Vagina (tissue), 2 donors: ENCODE results near the gene SDHAF1. TPM values are rescaled to one million over a fixed set of nuclear protein-coding genes. Genes with fewer than 3 reads are reported as not detected.
A peak's percentile ranks its signal among the peaks of the same experiment; 100 is the strongest.

Source experiments
- DNase-seq, 2 donors: peaks; one replicate each; pipeline ENCODE4 v3.0.0-alpha.2; 2017; ENCODE audit errors: extremely low spot score in 2 of 2
- H3K27ac ChIP-seq: fragments of 200-600 bp; sonication (generic); one replicate; pipeline ENCODE4 v1.5.1; 2019
- H3K27me3 ChIP-seq: fragments of 200-600 bp; sonication (generic); one replicate; pipeline ENCODE4 v1.5.1; 2019
- H3K36me3 ChIP-seq, 2 donors: fragments of 200-600 bp; sonication (generic); one replicate each; pipeline ENCODE4 v1.5.1; 2017 to 2019
- H3K4me1 ChIP-seq: fragments of 200-600 bp; sonication (generic); one replicate; pipeline ENCODE4 v1.5.1; 2019
- H3K4me3 ChIP-seq, 2 donors: fragments of 200-600 bp; sonication (generic); 1 replicate in 1 of 2; 2 replicates in 1 of 2; pipeline ENCODE4 v1.5.1; 2016 to 2019
- H3K9me3 ChIP-seq: fragments of 200-600 bp; sonication (generic); one replicate; pipeline ENCODE4 v1.5.1; 2019
- CTCF ChIP-seq, 3 experiments: fragments of 450-650 bp in 2 of 3; fragments of 200-600 bp in 1 of 3; sonication (generic) in 1 of 3; IDR thresholded peaks; one replicate each; pipeline ENCODE4 v1.5.1; 2017 to 2019; ENCODE audit warnings: antibody characterized with exemption in 3 of 3, mild to moderate bottlenecking in 2 of 3, moderate library complexity in 2 of 3
- POLR2A ChIP-seq, 2 donors: fragments of 450-650 bp; IDR thresholded peaks; one replicate each; pipeline ENCODE4 v1.6.1; 2017; ENCODE audit warnings: antibody characterized with exemption in 2 of 2, mild to moderate bottlenecking in 2 of 2, moderate library complexity in 2 of 2
- POLR2AphosphoS5 ChIP-seq, 2 donors: sonication (generic); formaldehyde crosslinking; IDR thresholded peaks; one replicate each; pipeline ENCODE4 v1.9.0; 2017; ENCODE audit warnings: antibody characterized with exemption in 2 of 2, mild to moderate bottlenecking in 2 of 2, low read depth in 1 of 2; ENCODE audit not compliant: insufficient read depth in 1 of 2
- intact Hi-C: fragments of 100-400 bp; cut with DNase I; formaldehyde crosslinking; loops from one replicate; pipeline ENCODE4 v1.15.1; 2023
- total RNA-seq: library from RNA; depleted of rRNA; stranded (reverse); fragments of >200 nt; gene quantifications from one replicate; pipeline ENCODE4 v1.2.3, GENCODE V29; 2016

Gene SDHAF1
- total RNA-seq, 1 donor from 2014 or later, result 46.9 TPM

GRCh38 chr19:36010402-36010801 is 15.4 kb downstream of the SDHAF1 start:
- TF ChIP-seq POLR2AphosphoS5 (IDR thresholded peaks at IDR 0.05; ENCODE audit: insufficient read depth in 1 of 2, low read depth in 1 of 2) (no peak), POLR2A (IDR thresholded peaks at IDR 0.05) (no peak), CTCF (IDR thresholded peaks at IDR 0.05) (no peak)
- no peak overlapping the region for H3K27ac ChIP-seq
- no peak overlapping the region for H3K4me3 ChIP-seq
- no peaks in the 10 kb centered on the region for H3K36me3 ChIP-seq
- no peak for DNase-seq
- no peaks in the 10 kb centered on the region for H3K27me3 ChIP-seq
- H3K9me3 ChIP-seq, result no peaks in the 10 kb centered on the region
- intact Hi-C loops, result no loop called here
- peaks cover 33% of the 10 kb centered on the region for H3K4me1 ChIP-seq

- TF ChIP-seq POLR2A (IDR thresholded peaks at IDR 0.05) (no peak), CTCF (IDR thresholded peaks at IDR 0.05) (no peak), POLR2AphosphoS5 (IDR thresholded peaks at IDR 0.05; ENCODE audit: insufficient read depth in 1 of 2, low read depth in 1 of 2) (no peak)
- intact Hi-C loops, result no loop called here
- Histone ChIP-seq H3K36me3 (peaks cover 0 to 16% of the 10 kb centered on the region in 2 donors), H3K4me1 (peaks cover 31% of the 10 kb centered on the region), H3K9me3 (no peaks in the 10 kb centered on the region), H3K27me3 (no peaks in the 10 kb centered on the region), H3K4me3 (peak overlapping the region; percentile 74 to 76), H3K27ac (peak overlapping the region; percentile 68)
- DNase-seq, result no peak
These were observed 18.5 kb downstream of the SDHAF1 start for GRCh38 chr19:36013280-36014011.

GRCh38 chr19:36014012-36014924 is 19.3 kb downstream of the SDHAF1 start, which contains the start of gene ALKBH6:
Gene ALKBH6 (minus strand): TSS chr19:36014213. CDS start chr19:36013397, 816 bp downstream.
- intact Hi-C loops, result no loop called here
- H3K36me3 ChIP-seq, result peaks cover 0 to 23% of the 10 kb centered on the region in 2 donors
- peaks cover 25% of the 10 kb centered on the region for H3K4me1 ChIP-seq

GRCh38 chr19:36019061-36019670 is 24.2 kb downstream of the SDHAF1 start:
- peaks cover 7% of the 10 kb centered on the region for H3K4me1 ChIP-seq
- no peaks in the 10 kb centered on the region for H3K27me3 ChIP-seq
- H3K27ac ChIP-seq, result no peak overlapping the region
- DNase-seq, result no peak
- no peak overlapping the region for H3K4me3 ChIP-seq
- H3K36me3 ChIP-seq, result peaks cover 0 to 43% of the 10 kb centered on the region in 2 donors
- no peaks in the 10 kb centered on the region for H3K9me3 ChIP-seq
- TF ChIP-seq POLR2AphosphoS5 (IDR thresholded peaks at IDR 0.05; ENCODE audit: insufficient read depth in 1 of 2, low read depth in 1 of 2) (no peak), POLR2A (IDR thresholded peaks at IDR 0.05) (no peak), CTCF (IDR thresholded peaks at IDR 0.05) (no peak)
- intact Hi-C loops, result no loop called here

More at GRCh38 chr19:36014012-36014924, 19.3 kb downstream of the SDHAF1 start, which contains the start of gene ALKBH6:
- peak in 1 of 2 donors; percentile 99 for DNase-seq
- H3K9me3 ChIP-seq, result no peaks in the 10 kb centered on the region
- H3K27ac ChIP-seq, result peak within 1 kb of the TSS; percentile 68
- H3K27me3 ChIP-seq, result no peaks in the 10 kb centered on the region
- peak; percentile 82 to 94 for TF ChIP-seq POLR2AphosphoS5 (IDR thresholded peaks at IDR 0.05; ENCODE audit: insufficient read depth in 1 of 2, low read depth in 1 of 2)
- no peak for TF ChIP-seq CTCF (IDR thresholded peaks at IDR 0.05)
- peak within 1 kb of the TSS; percentile 74 to 76 for H3K4me3 ChIP-seq
